IPS-NIHi11 (cell line): ENCODE measurements around the gene PTPRE.
A peak's percentile ranks its signal among the peaks of the same experiment; 100 is the strongest.

Experiments used
- DNase-seq: peaks from one replicate; pipeline ENCODE4 v3.0.0; 2012; ENCODE audit warnings: mixed read lengths, low spot score

Gene PTPRE

DNA sequence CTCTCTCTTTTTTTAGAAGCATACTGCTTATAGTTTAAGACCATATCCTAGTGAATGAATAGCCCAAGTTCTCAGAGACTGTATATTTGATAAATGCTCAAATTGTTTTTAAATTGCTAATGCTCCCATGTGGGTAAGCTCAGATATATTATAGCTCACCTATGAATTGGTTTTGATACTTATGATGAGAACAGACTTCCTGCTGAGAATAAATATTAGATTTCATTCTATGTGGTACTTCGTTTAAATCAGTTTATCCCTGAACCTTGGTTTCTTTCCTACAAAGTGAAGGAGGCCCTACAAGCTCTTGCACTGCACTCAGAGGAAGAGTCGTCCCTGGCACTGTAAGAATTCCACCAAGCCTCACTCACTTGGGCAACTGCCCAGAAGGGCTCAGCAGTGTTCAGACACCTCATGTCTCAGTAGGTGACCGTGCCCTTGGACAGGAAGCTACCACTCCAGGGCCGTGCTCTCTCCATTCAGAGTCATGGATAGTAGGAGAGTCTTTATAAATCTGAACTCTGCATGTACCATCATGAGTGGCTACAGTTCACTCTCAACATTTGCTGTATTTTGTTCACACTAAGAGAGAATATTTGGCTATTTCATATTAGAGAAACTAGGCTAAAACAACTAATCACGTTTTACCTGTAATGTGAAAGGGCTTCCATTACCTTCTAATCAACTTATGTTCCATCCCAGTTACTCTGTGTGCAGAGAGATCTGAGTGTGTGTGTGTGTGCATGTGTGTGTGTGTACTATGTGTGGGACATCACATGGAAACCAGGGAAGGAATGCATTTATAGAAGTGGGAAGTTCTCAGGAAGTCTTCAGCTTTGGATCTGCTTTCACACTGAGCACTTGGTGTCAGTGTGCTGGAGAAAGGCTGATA, 93.8 kb downstream of the PTPRE start:
- DNase-seq = no peak

GRCh38 chr10:128001363-128001745, 94.5 kb downstream of the PTPRE start:
- DNase-seq = no peak

DNA sequence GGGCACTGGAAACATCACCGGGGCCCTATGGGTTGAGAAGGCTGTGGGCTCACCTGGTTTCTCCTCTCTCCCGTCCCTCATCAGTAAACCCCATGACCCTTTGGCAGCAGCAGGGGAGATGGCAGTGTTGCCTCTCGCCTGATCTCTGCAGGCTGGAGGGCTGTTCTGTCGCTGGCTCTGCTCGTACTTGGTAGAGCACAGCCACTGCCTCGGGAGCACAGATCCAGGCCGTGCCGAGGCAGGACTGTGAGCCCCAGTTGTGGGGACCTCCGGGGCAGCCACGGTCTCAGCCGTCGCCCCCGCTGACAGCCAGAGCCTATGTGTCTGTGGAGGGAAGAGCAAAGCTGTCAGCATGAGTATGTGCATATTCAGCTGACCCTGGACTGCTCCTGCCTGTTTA, 94.9 kb downstream of the PTPRE start:
- no peak for DNase-seq

DNA sequence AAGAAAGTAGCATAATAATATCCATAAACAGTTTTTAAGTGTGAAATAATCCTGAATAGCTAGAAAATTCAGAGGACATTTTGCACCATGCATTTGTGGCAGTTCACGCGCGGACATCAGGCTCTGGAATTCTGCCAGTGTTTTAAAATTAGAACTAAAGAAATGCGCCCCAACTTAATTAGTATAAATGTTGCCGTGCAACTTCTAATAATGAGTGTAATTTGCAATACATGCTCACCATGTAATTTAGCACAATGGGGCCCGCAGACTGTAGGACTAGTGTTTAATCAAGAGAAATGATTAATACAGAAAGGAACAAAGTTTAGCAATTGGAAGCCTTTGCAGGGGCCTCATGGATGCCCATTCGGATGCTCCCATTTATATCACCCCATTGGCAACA, 96.6 kb downstream of the PTPRE start:
- no peak for DNase-seq

- DNase-seq = no peak
Measured at GRCh38 chr10:128005858-128006257, 99.0 kb downstream of the PTPRE start.

GRCh38 chr10:128007056-128007455, 100.2 kb downstream of the PTPRE start:
- no peak for DNase-seq

DNA sequence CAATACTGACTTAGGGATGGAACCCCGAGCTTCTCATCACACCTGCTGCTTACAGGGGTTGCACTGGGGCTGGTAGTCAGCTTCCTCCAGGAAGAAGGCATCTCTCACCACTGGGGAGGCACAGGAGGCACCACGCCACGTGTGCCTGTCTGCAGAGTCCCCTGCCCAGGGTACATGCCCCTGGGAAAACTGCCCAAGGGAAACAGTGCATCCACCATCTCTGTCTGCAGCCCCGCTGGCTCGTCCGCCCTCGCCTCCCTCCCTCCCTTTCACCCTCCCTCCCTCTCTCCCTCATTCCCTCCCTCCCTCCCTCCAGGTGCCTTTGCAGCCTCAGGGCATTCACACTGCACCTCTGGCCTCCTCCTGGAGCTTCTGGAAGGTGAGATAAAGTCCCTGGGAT, 101.1 kb downstream of the PTPRE start:
- no peak for DNase-seq

GRCh38 chr10:128008521-128009250, 101.8 kb downstream of the PTPRE start:
- no peak for DNase-seq

GRCh38 chr10:128009372-128010126, 102.6 kb downstream of the PTPRE start:
- no peak for DNase-seq

GRCh38 chr10:128011059-128011979, 104.4 kb downstream of the PTPRE start:
- DNase-seq = peak; percentile 95

- no peak for DNase-seq
Measured at GRCh38 chr10:128013626-128014025, 106.7 kb downstream of the PTPRE start.

DNA sequence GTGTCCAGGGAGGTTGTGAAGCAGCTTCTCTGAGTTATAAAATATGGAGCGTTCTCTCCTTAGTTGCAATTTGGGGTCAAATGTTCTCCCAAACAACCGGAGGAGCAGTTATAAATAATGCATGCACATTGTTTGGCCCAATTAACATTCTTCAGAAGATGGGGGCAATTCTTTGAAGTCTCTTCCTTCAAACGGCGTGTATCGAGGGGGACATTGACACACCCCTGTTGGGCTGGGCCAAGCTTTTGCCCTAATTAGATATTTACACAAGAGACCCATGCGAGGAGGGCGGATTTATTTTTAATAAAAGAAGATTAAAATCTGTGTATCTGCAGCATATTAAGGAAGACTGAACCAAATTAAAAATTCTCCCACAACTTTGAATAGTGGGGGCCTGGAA, 107.3 kb downstream of the PTPRE start:
- DNase-seq = no peak

DNA sequence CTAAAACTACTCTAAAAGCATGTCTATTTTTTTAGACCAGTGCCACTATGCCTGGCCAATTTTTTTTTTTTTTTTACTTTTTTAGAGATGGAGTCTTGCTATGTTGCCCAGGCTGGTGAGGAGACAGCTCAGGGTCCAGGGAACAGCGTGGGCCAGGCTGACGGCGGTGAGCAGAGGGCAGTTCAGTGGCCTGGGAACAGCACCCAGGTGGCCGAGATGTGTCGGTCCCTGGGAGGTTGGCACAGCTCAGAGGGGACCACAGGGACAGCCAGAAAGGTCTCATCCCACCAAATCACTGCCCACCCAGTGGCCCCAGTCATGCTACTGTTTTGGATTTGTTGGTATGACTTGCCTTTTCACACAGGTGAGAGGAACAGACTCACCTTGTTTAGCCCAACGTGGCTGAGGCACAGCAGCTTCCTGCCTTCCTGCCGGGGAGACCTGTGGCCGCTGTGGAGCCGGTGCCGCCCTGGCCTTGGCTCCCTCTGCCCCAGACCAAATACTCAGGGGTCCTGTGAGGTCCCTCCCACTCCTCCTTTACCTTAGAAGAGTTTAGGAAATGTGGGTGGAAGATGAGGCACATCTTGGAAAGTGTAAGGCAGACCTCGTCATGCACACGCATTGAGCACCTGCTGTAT, 109.6 kb downstream of the PTPRE start:
- no peak for DNase-seq

DNA sequence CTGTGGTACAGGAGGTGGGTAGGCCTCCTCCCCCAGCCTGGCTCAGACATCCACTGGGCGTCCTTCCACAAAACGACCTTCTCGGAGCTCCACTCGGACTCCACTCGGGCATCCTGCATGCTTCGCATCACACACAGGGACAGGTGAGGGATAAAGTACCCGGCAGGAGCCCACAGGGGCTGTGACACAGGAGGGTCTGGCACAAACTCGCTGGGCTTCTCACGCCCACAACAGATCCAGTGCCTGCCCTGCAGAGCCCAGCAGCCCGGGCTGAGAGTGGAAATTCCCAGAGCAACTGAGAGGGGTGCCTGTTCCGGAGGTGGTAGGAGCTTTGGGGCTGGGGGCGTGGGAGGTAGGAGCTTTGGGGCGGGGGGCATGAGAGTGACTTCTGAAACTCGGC, 110.9 kb downstream of the PTPRE start:
- no peak for DNase-seq

GRCh38 chr10:128018236-128018635, 111.3 kb downstream of the PTPRE start:
- no peak for DNase-seq

DNA sequence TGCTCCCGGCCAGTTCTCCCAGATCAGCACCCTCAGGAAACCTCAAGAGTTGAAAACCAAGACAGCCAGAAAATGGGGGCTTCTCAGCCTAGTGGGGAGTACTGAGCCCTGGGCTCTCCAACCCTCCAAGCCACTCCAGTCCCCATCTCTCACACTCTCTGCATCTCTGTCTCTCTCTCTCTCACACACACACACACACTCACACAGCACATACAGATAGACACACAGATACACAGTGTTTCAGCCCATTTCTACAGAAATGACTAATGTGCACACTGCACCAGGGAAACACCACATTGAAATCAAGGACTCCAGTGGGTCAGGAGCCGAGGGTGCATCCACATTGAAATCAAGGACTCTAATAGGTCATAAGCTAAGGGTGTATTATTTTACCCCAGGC, 111.8 kb downstream of the PTPRE start:
- no peak for DNase-seq

DNA sequence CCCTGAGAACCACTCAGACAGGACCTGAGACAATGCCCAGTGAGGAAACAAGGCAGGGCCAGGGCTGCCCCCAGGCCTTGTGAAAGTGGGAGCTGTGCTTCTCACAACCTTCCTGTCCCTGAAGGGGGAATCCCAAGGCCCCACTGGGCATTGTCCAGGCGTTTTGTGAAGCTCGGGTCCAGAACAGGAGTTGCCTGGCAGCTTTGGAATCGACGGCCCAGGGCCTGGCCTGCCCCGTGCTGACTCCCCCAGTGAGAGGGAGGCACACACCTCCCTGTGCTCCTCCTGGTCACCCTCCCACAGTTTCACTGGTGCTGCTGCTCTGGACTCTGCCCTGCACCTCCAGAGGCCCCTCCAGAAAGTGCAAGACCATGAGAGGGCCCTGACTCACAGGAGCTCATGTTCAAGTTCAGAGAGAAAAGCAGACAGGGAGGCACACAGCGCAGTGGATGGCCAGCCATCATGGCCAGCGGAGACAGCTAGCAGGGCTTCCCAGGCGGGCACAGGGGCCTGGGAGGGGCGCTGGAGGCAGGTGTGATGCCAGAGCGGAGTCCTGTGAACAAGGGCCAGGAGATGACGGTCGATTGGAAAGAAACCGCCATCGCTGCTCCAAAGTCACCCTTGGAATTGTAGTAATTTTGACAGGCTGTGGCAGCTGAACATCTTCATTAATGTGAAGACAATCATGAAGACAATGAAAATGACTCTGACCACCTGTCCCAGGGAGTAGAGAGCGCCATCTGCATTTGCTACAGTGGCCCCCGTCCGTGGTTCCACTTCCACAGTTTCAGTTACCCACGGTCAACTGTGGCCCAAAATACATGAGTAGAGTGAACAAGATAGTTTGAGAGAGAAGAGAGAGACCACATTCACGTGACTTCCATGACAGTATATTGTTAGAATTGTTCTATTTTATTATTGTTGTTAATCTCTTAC, 115.6 kb downstream of the PTPRE start:
- DNase-seq = no peak

- DNase-seq = no peak
Measured at GRCh38 chr10:128024426-128024825, 117.5 kb downstream of the PTPRE start.

- no peak for DNase-seq
Measured at GRCh38 chr10:128025437-128025836, 118.5 kb downstream of the PTPRE start.

DNA sequence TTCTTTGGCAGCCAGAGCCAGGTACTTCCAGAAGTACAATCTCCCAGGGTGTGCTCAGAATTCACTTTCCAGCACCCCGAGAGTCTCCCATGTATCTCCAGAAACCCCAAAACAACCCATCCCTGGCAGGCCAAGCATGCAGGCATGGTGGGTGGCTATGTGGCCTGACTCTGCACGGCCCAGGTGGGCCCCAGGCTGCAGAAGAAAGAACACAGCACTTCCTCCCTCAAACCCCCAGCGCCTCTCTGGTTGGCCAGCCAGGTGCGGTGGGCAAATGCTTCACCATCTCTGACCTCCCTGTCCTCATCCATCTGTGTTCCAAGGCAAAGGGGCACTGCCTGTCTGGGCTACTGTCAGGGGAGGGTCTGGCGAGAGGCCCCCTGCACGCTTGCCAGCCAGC, 119.0 kb downstream of the PTPRE start:
- DNase-seq = no peak
